OCI-LY7 (cell line): ENCODE data around the gene HMGXB4. TPM values are rescaled to one million over a fixed set of nuclear protein-coding genes. Genes with fewer than 3 reads are reported as not detected.

ENCODE experiments used
- BruUV-seq: library from RNA; stranded (reverse); fragments of 400-500 nt; replicated peaks from 2 replicates; lab custom pipeline; 2021; lab: Mats Ljungman, UMichigan
- CTCF ChIA-PET: fragments of 300-600 bp; sonication (Branson Sonifier 250); formaldehyde crosslinking; loops from one replicate; lab custom pipeline; 2022; ENCODE audit warnings: antibody characterized with exemption; ENCODE audit not compliant: unreplicated experiment; lab: Charles Lee
- POLR2A ChIA-PET: fragments of 300-600 bp; sonication (Branson Sonifier 250); formaldehyde crosslinking; loops from one replicate; lab custom pipeline; 2022; ENCODE audit warnings: antibody characterized with exemption; lab: Charles Lee
- DNase-seq: peaks from one replicate; pipeline ENCODE4 v3.0.0-alpha.2; 2015; ENCODE audit warnings: low spot score
- H2AFZ ChIP-seq: fragments of 200-600 bp; sonication (generic), shearing (Covaris generic); 2 replicates; pipeline ENCODE4 v1.6.1; 2014; ENCODE audit warnings: mild to moderate bottlenecking, antibody characterized with exemption, low read length, moderate library complexity
- H3K27ac ChIP-seq: fragments of 200-600 bp; sonication (generic); 2 replicates; pipeline ENCODE4 v1.5.1; 2014; ENCODE audit warnings: mixed run types, low read depth, mild to moderate bottlenecking, moderate library complexity, low read length, inconsistent platforms; ENCODE audit not compliant: poor library complexity, severe bottlenecking
- H3K36me3 ChIP-seq: fragments of 200-600 bp; sonication (generic); 2 replicates; pipeline ENCODE4 v1.6.1; 2014; ENCODE audit warnings: mild to moderate bottlenecking, antibody characterized with exemption, low read length, moderate library complexity, mixed read lengths; ENCODE audit not compliant: insufficient read depth
- H3K4me1 ChIP-seq: fragments of 200-600 bp; sonication (generic); 2 replicates; pipeline ENCODE4 v1.5.1; 2014; ENCODE audit warnings: mild to moderate bottlenecking, low read length; ENCODE audit not compliant: insufficient read depth, poor library complexity, severe bottlenecking
- H3K4me2 ChIP-seq: fragments of 200-600 bp; sonication (generic); 2 replicates; pipeline ENCODE4 v1.6.1; 2014; ENCODE audit warnings: mild to moderate bottlenecking, low read length
- H3K4me3 ChIP-seq: fragments of 200-600 bp; sonication (generic); 2 replicates; pipeline ENCODE4 v1.5.1; 2014; ENCODE audit warnings: mild to moderate bottlenecking, low read depth, low read length; ENCODE audit not compliant: poor library complexity, severe bottlenecking
- H3K79me2 ChIP-seq: fragments of 200-600 bp; sonication (generic); 2 replicates; pipeline ENCODE4 v1.6.1; 2016; ENCODE audit warnings: low read depth, mild to moderate bottlenecking, low read length, moderate library complexity, mixed read lengths; ENCODE audit not compliant: insufficient read depth
- H3K9me2 ChIP-seq: fragments of 200-600 bp; sonication (generic); 2 replicates; pipeline ENCODE4 v1.6.1; 2016; ENCODE audit warnings: mild to moderate bottlenecking, low read length, mixed read lengths; ENCODE audit not compliant: insufficient read depth
- H3K9me3 ChIP-seq: fragments of 200-600 bp; sonication (generic); 2 replicates; pipeline ENCODE4 v1.6.1; 2014; ENCODE audit warnings: mild to moderate bottlenecking, mixed run types, low read length, mixed read lengths
- H4K20me1 ChIP-seq: fragments of 200-600 bp; sonication (generic); 2 replicates; pipeline ENCODE4 v1.6.1; 2014; ENCODE audit warnings: mild to moderate bottlenecking, antibody characterized with exemption, low read length, moderate library complexity, mixed read lengths; ENCODE audit not compliant: insufficient read depth
- EZH2phosphoT487 ChIP-seq: fragments of 200-600 bp; sonication (generic); IDR thresholded peaks from 2 replicates; pipeline ENCODE4 v1.6.1; 2018; ENCODE audit warnings: low read depth, borderline replicate concordance, mild to moderate bottlenecking, mixed run types, antibody characterized with exemption, low read length, moderate library complexity, mixed read lengths
- intact Hi-C: fragments of 100-400 bp; cut with micrococcal nuclease; formaldehyde crosslinking; loops from one replicate; pipeline ENCODE4 v1.10.0; 2022; ENCODE audit not compliant: unreplicated experiment
- total RNA-seq, 2 experiments: library from RNA; depleted of rRNA in 1 of 2; stranded (reverse); fragments of >200 nt in 1 of 2; shearing (Covaris generic) in 1 of 2; gene quantifications; 2 replicates each; pipeline ENCODE4 v1.2.3, GENCODE V29; 2014 to 2022
- TF ChIP-seq, protein P1 (sequence below): fragments of 200-600 bp; sonication (generic); conservative IDR thresholded peaks from 2 replicates; pipeline ENCODE4 v1.5.1; 2014; ENCODE audit warnings: mild to moderate bottlenecking, antibody characterized with exemption, low read length, moderate library complexity, mixed read lengths

HMGXB4 gene
- total RNA-seq, 2 experiments from 2014 or later = 25.2 to 46.9 TPM

DNA sequence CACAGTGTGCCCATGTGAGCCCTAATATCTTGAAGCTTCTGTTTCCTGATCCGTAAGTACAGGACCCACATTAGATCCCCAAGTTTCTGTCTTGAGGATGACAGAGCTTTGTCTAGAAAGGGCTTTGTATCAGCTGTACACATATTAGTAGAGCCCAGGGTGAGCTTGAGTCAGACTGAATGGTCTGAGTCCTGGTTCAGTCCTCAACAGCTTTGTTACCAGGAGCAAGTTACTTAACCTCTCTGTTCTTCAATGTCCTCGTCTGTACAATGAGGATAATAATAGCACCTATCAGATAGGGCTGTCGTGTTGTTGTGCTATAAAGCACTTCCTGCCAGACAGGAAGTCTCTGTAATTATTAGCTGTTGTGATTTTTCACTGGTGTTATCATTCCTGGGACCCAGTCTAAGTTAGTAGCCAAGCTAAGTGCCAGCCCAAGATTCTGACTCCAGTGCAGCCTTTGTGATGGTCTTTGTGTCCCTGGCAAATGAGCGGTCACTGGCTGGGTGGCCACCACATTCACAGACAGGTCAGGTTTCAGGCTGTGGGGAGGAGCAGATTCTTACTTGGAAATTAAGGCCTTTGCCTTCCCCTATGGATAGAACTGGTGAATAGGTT is 49.2 kb downstream of the HMGXB4 start:
- H3K4me1 ChIP-seq = peaks cover 54% of the 10 kb centered on the region
- BruUV-seq = no TSS peak
- 0 out of 2 replicates have a peak overlapping the region, but pooled peaks have one; percentile 35 for H2AFZ ChIP-seq
- intact Hi-C loops = loop anchor here (5.0 kb wide), 2 partner anchors 36 to 106 kb away; no protein-coding TSS in a partner anchor
- H4K20me1 ChIP-seq = no peaks in the 10 kb centered on the region
- peak overlapping the region; percentile 79 for H3K4me2 ChIP-seq
- no peaks in the 10 kb centered on the region for H3K79me2 ChIP-seq
- H3K9me3 ChIP-seq = no peaks in the 10 kb centered on the region
- POLR2A ChIA-PET = interaction anchor here (0.6 to 1.6 kb wide), 6 partner anchors 9 to 48 kb away, joined by 3 to 7 read pairs (median 4); no protein-coding TSS in a partner anchor
- H3K9me2 ChIP-seq = no peaks in the 10 kb centered on the region
- H3K27ac ChIP-seq = peak overlapping the region; percentile 36
- DNase-seq = peak; percentile 37
- H3K36me3 ChIP-seq = no peaks in the 10 kb centered on the region
- peak overlapping the region; percentile 40 for H3K4me3 ChIP-seq
- no peak for TF ChIP-seq EZH2phosphoT487
- TF ChIP-seq, protein P1, sequence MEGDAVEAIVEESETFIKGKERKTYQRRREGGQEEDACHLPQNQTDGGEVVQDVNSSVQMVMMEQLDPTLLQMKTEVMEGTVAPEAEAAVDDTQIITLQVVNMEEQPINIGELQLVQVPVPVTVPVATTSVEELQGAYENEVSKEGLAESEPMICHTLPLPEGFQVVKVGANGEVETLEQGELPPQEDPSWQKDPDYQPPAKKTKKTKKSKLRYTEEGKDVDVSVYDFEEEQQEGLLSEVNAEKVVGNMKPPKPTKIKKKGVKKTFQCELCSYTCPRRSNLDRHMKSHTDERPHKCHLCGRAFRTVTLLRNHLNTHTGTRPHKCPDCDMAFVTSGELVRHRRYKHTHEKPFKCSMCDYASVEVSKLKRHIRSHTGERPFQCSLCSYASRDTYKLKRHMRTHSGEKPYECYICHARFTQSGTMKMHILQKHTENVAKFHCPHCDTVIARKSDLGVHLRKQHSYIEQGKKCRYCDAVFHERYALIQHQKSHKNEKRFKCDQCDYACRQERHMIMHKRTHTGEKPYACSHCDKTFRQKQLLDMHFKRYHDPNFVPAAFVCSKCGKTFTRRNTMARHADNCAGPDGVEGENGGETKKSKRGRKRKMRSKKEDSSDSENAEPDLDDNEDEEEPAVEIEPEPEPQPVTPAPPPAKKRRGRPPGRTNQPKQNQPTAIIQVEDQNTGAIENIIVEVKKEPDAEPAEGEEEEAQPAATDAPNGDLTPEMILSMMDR = no peak
- CTCF ChIA-PET = no interaction called here

- POLR2A ChIA-PET = interaction anchor here (0.5 to 1.3 kb wide), 4 partner anchors 20 to 43 kb away, joined by 3 to 4 read pairs (median 4); no protein-coding TSS in a partner anchor
- Histone ChIP-seq H3K4me3 (no peak overlapping the region), H4K20me1 (no peaks in the 10 kb centered on the region), H3K4me1 (peaks cover 55% of the 10 kb centered on the region), H3K79me2 (no peaks in the 10 kb centered on the region), H3K9me2 (no peaks in the 10 kb centered on the region), H2AFZ (no peak overlapping the region), H3K9me3 (no peaks in the 10 kb centered on the region), H3K4me2 (no peak overlapping the region), H3K27ac (no peak overlapping the region), H3K36me3 (no peaks in the 10 kb centered on the region)
- no peak for DNase-seq
- no peak for TF ChIP-seq EZH2phosphoT487
- TF ChIP-seq, protein P1 = no peak
- CTCF ChIA-PET = no interaction called here
- intact Hi-C loops = loop anchor here (5.0 kb wide), 2 partner anchors 35 to 105 kb away; no protein-coding TSS in a partner anchor
- BruUV-seq = no TSS peak
These were observed 50.1 kb downstream of the HMGXB4 start for GRCh38 chr22:35307372-35307771.

GRCh38 chr22:35307892-35308291 is 50.6 kb downstream of the HMGXB4 start:
- POLR2A ChIA-PET = no interaction called here
- no peaks in the 10 kb centered on the region for H4K20me1 ChIP-seq
- intact Hi-C loops = loop anchor here (2.0 to 5.0 kb wide), 3 partner anchors 34 to 104 kb away; no protein-coding TSS in a partner anchor

More at GRCh38 chr22:35307892-35308291, 50.6 kb downstream of the HMGXB4 start:
- TF ChIP-seq, protein P1 = no peak
- TF ChIP-seq EZH2phosphoT487 = no peak
- Histone ChIP-seq H3K9me2 (no peaks in the 10 kb centered on the region), H3K9me3 (no peaks in the 10 kb centered on the region), H3K36me3 (no peaks in the 10 kb centered on the region), H3K4me1 (peaks cover 55% of the 10 kb centered on the region), H3K27ac (no peak overlapping the region), H3K79me2 (no peaks in the 10 kb centered on the region), H3K4me3 (no peak overlapping the region), H3K4me2 (no peak overlapping the region), H2AFZ (no peak overlapping the region)
- no peak for DNase-seq
- BruUV-seq = no TSS peak
- CTCF ChIA-PET = no interaction called here
